ENCODE results near the gene MRPL38.

GRCh38 chr17:75897160-75898019, 7.3 kb downstream of the MRPL38 start:
- TF ChIP-seq CTCF (IDR thresholded peaks at IDR 0.05): no peak
- TF ChIP-seq POLR2AphosphoS5 (IDR thresholded peaks at IDR 0.05): no peak
- no peak for TF ChIP-seq POLR2A (IDR thresholded peaks at IDR 0.05)
